Lung microvascular endothelial cell (primary cell): Measurements from ENCODE around the gene VMO1. TPM values are rescaled to one million over a fixed set of nuclear protein-coding genes. Genes with fewer than 3 reads are reported as not detected.

Source experiments
- DNase-seq, 2 donors: peaks; one replicate each; pipeline versions ENCODE4 v3.0.0 to v3.0.0-alpha.2; 2010; ENCODE audit warnings: low read depth in 2 of 2
- total RNA-seq: library from RNA; depleted of rRNA; stranded (reverse); fragments of >200 nt; gene quantifications from 2 replicates; pipeline ENCODE4 v1.2.1, GENCODE V29; 2014

The VMO1 gene
- total RNA-seq, 1 donor from 2014 or later, result not detected

DNA sequence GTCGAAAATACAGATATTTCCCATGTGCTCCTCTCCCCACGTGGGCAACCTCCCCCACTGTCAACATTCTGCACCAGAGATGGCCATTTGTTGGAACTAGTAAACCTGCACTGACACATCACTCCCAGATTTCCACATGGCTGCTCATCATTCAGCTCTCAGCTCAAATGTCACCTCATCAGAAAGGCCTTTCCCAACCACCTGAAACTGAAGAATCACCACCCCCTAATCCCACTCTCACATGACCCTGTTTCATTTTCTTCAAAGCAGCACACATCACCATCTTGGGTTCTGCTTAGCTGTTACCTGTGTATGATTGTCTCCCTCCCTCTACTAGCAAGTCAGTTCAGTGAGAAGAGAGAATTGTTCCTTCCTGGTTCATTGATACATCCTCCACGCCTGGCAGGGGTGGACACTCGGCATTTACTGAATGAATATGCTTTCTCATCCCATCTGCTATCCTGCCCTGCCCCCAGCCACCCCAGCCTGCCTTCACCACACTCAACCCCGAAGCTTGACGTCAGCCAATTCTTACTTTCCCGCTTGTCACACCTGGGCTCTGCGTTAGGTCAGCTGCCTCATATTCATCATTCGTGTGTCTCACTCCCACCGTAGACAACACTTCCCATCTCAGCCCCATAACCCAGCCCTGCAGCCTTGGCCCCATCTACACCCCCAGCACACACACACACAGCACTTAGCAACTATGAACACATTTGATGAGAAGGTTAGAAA is 14.5 kb upstream of the VMO1 start:
- DNase-seq, result no peak

DNA sequence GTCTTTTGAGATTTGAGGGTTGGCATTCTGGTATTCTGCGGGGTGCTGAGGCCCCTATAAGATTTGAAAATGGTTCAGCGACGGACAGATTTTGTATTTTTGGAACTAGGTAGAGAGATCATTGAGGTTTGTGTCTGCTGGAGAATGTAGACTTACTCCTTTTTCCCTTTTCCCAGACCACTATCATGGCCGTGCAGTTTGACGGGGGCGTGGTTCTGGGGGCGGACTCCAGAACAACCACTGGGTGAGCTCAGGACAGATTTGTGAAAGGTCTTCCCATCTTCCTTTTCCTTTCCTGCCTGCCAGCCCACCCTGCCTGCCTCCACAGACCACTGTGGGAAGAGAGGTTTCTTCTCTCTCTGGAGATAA is 10.4 kb upstream of the VMO1 start:
- DNase-seq, result peak; percentile 59 to 66

DNA sequence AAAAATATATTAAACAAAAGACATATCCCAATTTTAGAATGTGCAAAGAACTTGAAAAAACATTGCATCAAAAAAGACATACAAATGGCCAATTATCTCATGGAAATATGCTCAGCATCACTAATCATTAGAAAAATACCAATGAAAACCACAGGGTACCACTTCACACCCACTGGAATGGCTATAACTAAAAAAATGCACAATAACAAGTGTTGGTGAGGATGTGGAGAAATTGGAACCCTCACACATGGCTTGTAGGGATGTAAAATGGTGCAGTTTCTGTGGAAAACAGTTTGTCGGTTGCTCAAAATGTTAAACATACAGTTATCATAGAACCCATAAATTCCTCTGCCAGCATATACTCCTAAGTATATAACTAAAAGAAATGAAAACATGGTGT is 9.0 kb upstream of the VMO1 start:
- no peak for DNase-seq

DNA sequence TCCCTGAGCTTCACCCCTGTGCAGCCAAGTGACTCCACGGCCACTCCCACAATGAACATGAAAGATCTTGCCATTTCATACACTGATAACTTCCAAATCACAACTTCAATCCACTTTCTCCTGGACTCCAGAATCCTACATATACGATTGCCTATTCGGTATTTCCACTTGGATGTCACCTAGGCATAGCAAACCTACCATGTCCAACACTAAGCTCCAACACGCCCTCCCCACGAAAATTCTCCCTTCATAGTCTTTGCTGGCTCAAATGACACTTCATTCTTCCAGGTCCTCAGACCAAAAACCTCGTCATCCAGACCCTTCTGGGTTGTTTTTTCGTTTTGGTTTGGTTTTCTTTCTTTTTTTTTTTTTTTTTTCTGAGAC is 4.5 kb upstream of the VMO1 start:
- no peak for DNase-seq

DNA sequence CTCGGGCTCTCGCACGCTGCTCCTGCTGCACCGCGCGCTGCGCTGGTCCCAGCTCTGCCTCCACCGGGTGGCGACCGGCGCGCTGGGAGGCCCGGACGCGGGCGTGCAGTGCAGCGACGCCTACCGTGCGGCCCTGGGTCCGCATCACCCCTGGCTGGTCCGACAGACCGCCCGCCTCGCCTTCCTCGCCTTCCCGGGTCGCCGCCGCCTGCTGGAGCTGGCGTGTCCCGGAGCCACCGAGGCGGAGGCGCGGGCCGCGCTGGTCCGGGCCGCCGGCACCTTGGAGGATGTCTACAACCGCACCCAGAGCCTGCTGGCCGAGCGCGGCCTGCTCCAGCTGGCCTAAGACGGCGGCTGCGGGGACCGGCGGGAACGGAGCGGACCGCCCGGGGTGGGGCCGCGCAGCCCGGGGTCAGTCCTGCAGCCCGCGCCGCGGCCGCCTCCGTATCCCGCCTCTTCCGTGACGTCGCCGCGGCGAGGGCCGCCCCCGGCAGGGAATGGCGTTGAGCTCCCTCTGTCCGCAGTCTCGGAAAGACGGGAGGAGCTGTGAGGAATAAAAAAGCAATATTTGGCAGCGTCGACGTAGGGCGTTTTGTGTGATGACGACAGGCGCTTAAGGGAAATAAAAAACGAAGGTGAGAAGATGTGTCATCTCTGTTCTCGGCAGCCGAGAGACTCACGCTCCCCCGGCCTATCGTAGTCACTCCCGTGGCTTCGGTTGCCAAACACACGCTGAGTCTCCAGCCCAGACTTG is 4.0 kb upstream of the VMO1 start:
- peak; percentile 89 to 90 for DNase-seq

DNA sequence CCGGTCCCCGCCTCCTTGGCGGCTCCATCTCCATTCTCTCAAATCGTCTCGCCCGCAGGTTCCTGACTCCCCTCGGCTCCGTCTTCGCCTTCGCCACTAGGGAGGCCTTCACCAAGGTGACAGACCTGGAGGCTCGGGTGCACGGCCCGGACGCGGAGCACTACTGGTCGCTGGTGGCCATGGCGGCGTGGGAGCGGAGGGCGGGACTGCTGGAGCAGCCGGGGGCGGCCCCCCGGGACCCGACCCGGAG is 3.5 kb upstream of the VMO1 start:
- no peak for DNase-seq

DNA sequence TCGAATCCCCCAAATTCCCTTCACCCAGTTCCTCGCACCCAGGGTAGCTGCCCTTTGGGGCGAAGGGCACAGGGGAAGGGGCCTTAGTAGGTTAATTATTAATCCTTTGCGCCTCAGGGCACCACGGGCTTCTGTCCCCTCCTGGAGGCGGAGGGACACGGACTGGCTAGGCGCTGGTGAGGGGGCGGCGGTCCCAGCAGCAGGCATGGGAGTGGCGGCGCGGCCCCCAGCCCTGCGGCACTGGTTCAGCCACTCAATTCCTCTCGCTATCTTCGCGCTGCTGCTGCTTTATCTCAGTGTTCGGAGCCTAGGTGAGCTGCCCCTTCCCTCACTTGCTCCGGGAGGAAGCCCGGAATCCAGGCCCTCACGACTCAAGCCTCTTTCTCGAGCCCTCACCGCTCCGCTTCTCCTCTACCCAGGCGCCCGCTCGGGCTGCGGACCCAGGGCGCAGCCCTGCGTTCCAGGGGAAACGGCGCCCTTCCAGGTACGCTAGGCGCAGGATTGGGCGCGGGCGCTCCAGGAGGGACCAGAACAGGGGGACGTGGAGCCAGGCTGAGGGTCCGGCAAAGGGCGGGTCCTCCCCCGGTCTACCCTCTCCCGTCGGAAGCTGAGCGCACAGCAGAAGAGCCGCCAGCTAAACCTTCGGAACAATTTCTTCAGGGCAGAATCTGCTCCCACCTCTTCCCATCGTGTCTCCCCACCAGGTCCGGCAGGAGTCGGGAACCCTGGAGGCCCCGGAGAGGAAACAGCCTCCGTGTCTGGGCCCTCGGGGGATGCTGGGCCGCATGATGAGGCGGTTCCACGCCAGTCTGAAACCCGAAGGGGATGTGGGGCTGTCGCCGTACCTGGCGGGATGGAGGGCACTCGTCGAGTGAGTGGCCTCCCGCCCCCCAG is 2.9 kb upstream of the VMO1 start, which contains the start of gene GLTPD2:
GLTPD2 (plus strand) TSS at position 158 of the 894 bp plus-strand sequence; CDS start at position 206, 48 bp downstream.
- DNase-seq, result no peak

DNA sequence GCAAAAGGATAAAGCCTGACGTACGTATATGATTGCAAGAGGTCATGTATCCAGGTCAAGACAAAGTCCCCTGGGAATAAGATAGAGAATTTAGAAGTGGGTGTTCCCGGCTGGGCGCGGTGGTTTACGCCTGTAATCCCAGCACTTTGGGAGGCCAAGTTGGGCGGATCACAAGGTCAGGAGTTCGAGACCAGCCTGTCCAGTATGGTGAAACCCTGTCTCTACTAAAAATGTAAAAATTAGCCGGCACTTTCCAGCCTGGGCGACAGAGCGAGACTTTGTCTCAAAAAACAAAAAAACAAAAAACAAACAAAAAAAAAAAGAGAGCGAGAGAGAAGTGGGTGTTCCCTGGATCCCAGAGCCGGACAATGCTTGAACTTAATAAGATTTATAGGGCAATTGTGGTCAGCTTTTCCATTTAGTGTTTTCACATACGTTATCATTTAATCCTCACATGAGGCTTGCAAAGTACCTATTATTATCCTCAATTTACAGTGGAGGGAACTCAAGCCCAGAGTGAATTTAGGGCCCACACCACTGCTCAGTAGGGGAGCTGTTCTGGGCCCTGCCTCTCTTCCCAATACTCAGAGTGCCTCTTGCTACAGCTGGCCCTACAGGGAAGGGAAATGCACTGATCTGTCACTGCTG is 2.1 kb upstream of the VMO1 start:
- no peak for DNase-seq

DNA sequence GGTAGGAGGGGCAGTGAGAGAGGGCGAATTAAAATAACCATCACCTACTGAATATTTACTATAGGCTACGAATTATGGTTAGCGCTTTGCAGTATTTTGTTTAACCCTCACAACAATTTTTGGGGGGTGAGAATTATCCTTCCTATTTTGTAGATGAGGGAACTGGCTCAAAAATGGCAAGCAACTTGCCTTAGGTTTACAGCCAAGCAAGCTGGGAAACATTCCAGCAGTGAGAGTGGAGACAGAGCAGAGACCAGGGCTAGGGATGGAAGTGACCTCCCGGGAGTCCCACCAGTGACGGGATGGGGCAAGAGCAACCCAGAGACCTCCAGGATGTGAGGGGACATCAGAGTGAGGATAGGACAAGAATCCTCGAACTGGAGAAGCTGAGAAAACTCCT is 352 bp upstream of the VMO1 start:
- no peak for DNase-seq

DNA sequence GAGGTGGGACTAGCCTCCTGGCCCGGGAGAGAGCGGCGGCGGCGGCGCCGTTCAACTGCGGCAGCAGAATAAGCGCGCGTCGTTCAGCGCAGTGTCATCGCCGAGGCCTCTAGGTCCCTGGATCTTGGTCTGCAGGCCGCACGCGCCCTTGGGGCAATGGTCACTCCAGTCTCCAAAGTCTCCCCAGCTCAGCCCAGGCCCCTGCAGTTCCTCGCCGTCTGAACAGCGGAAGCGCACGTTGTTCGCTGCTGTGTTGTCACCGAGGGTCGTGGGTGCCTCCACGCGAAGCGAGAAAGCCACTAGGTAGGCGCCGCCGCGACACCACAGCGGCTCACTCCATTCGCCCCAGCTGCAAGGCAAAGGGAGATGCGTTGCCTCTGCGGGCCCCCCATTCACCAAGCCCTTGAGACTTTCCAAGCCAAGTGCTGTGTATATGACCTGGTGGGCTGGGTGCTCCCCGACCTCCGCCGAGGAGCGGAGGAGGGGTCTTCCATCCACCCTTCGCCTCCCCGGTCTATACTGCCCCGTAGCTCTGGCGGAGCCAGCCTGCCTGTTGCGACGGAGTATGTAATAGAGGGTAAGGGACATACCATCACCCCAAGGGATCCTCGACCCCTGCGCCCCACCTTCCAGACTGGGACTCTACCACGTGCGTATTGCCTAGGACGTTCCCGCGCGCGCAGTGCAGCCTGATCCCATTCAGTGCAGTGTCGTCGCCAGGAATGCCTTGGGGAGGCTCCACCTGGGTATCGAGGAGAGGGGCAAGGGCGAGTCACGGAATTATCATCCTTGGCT is 656 bp downstream of the VMO1 start:
- DNase-seq, result no peak

DNA sequence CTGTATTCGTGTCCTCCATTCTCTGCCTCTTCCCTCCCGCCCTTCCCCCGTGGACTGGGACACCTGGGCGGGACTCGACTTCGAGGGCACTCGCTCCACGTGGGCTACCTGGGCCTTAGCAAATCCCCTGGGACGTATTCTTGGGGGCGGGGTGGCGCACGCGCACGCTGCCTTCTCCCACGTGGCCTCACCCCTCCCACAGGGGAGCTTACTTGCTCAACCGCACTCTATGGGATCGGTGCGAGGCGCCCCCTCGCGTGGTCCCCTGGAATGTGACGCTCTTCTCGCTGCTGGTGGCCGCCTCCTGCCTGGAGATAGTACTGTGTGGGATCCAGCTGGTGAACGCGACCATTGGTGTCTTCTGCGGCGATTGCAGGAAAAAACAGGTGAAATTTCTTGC is 3.5 kb downstream of the VMO1 start:
- DNase-seq, result peak in 1 of 2 donors; percentile 22

DNA sequence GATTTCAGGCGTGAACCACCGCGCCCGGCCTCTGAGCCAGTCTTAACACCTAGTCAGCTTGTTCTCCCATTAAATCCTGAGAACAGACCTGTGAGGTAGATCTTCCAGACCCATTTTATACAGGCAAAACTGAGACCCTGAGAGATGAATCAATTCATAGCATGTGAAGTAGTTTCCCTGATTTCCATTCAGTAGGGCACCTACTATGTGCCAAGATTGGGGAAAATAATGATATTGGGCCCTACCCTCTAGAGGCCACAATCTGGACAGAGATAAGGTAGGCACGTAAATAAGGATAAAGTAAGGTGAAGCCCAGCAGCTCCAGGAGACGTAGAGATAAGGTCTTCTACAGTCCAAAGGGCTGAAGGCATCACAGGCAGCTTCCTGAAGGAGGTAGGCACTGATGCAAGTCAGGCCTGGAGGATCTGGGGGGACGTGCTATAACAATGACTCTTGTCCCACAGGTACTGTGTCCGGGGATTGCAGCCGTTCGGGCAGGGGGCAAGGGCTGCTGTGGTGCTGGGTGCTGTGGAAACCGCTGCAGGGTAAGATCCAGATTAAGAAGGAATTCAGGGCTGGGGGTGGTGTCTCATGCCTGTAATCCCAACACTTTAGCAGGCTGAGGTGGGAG is 5.7 kb downstream of the VMO1 start:
- no peak for DNase-seq

DNA sequence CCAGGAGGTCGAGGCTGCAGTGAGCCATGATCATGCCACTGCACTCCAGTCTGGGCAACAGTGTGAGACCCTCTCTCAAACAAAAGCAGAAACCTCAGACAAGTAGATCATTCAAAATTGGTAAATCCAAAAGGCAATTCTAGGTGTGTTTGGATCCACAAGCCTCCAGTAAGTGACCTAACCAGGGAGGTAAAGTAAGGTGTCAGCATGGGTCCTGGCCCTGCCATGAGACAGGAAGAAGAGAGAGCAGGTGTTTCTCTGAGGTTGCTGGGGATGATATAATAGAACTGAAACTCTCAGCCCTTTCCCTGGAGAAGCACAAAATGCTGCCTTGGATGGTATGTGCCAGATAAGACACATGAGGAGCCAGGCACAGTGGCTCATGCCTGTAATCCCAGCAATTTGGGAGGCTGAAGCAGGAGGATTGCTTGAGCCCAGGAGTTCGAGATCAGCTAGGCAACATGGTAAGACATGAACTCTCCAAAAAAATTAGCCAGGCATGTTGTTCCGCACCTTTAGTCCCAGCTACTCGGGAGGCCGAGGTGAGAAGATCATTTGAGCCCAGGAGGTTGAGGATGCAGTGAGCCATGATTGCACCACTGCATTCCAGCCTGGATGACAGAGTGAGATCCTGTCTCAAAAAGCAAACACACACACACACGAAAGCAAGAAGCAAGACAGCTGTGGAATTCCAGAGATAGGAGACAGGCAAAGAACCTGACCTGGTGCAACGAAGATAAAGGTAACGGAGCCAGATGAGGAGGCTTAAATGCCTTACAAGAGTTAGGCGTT is 8.0 kb downstream of the VMO1 start:
- DNase-seq, result no peak

DNA sequence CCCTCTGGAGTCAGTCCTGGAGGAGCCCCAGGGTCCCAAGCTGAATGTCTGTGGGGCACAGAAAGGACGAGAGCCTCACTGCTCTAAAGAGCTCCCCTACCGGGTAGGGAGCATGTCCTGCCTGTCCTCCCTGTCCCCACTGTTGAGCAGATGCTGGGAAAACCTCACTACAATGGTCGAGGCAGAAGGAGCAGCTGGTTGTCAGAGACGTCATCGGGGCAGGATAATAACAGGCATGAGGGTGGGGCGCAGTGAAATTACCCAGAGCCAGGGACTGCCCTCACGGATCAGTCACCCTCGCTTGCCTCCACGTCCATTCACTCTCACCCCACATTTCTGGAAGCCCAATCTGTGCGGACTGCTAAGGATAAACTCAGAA is 13.9 kb downstream of the VMO1 start:
- no peak for DNase-seq

DNA sequence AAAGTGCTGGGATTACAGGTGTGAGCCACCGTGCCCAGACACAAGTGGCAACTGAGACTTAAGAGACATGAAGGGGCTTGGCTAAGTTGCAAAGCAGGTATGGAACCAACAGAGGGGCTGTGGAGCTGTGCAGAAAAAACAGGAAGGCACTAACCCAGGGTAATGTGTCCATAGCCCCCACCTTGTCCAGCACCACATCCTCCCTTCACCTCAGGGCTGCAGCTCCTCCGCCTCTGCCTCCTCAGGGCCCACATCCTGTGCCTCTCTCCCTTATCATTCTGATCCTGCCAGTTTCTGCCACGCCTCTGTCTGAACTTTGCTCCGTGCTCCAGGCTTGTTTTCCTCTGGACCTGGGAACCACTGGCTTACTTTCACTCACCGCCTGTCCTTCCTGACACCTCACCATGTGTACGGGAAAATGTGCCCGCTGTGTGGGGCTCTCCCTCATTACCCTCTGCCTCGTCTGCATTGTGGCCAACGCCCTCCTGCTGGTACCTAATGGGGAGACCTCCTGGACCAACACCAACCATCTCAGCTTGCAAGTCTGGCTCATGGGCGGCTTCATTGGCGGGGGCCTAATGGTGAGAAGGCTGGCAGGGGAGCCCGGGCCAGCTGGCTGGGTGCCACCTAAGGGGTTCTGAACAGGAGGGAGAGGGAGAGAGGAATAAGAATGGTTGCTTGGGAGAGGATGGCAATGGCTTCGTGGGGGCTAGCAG is 14.5 kb downstream of the VMO1 start, which contains the start of gene TM4SF5:
TM4SF5 (plus strand) TSS at position 368 of the 716 bp plus-strand sequence; CDS start at position 405, 37 bp downstream.
- no peak for DNase-seq

DNA sequence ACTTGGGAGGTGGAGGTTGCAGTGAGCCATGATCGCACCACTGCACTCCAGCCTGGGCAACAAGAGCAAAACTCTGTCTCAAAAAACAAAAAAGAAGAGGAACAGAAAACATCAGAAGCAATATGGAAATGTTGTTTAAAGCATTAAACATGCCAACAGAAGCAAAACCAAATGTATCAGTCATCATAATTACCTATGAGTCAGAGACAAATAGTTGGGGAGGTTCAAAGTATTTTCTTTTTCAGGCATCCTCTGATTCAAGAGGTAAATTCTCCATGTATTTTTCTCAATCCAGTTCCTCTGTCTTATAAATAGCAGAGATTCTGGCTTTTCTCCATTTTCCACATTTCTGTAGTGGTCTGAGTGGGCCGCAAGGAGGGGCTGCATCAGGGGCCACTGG is 16.5 kb downstream of the VMO1 start:
- no peak for DNase-seq

DNA sequence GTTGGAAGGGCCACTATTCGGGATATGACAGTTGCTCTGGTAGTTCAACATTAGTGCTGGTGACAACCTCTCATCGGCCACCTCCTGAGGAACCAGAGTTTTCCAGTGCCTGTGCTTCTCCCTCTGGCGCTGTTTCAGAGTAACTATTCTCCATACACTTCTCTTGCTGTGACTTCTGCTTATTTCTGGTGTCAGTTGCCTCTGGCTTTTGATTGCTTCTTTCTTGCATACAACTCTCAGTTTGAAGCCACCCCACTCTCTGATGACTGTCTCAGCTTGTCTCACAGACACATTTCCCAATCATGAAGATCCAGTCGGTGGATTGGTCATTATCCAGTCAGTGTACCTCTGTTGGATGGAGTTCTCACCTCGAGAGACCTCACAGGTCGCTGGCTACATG is 17.9 kb downstream of the VMO1 start:
- no peak for DNase-seq

DNA sequence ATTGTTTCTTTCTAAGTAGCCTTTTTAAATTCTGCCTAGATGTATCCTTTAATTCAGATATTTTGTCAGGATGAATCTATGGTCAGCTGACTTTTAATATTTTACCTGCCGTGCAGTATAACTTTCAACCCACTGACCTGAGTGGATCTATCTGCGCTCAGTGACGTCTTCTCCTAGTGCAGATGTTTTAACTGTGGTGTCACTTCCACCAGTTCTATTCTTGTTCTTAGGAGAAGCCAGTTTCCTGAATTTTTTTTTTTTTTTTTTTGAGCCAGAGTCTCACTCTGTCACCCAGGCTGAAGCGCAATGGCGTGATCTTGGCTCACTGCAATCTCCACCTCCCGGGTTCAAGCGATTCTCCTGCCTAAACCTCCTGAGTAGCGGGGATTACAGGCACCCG is 19.4 kb downstream of the VMO1 start:
- peak in 1 of 2 donors; percentile 21 for DNase-seq

DNA sequence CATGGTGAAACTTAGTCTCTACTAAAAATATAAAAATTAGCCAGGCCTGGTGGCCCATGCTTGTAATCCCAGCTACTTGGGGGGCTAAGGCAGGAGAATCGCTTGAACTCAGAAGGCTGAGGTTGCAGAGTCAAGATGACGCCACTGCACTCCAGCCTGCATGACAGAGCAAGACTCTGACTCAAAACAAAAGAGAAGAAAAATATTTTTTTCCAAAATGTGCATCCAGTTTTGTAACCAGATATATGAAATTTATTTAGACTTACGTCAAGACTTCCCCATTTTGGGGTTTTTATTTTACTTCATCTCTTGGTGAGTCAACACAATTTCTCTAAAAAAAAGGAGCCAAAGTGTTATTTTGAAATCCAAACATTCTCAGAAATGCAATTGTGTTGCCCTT is 20.0 kb downstream of the VMO1 start:
- DNase-seq, result no peak
